Endothelial cell of umbilical vein (primary cell): ENCODE measurements around the gene SHPK. TPM values are rescaled to one million over a fixed set of nuclear protein-coding genes. Genes with fewer than 3 reads are reported as not detected.

Experiments
- BruUV-seq: library from RNA; stranded (reverse); fragments of 400-500 nt; replicated peaks from 2 replicates; lab custom pipeline; 2021; lab: Mats Ljungman, UMichigan
- CTCF ChIA-PET: fragments of 300-600, 350-600 bp; sonication (Branson Sonifier 250); formaldehyde crosslinking; loops from one replicate; lab custom pipeline; 2021; ENCODE audit warnings: antibody characterized with exemption, inconsistent platforms; lab: Charles Lee
- POLR2A ChIA-PET: fragments of 300-600, 350-600 bp; sonication (Branson Sonifier 250); formaldehyde crosslinking; loops from one replicate; lab custom pipeline; 2021; ENCODE audit warnings: antibody characterized with exemption, inconsistent platforms; lab: Charles Lee
- DNase-seq: peaks from one replicate; pipeline ENCODE4 v3.0.0-alpha.2; 2011; ENCODE audit warnings: low read depth, low spot score
- FAIRE-seq: peaks from 2 replicates; lab custom pipeline; 2011; peaks lifted over from hg19 to GRCh38; lab: Jason Lieb, UNC
- H2AFZ ChIP-seq: 2 replicates; pipeline ENCODE4 v1.6.0; 2012; ENCODE audit warnings: low read depth, low read length, control low read depth, inconsistent platforms
- H3K27ac ChIP-seq: 2 replicates; pipeline ENCODE4 v1.5.1; 2011; ENCODE audit warnings: low read depth, mild to moderate bottlenecking, control low read depth, low read length, moderate library complexity; ENCODE audit not compliant: insufficient read depth
- H3K27me3 ChIP-seq, 2 experiments: 2 replicates each; pipeline versions ENCODE4 v1.6.0 to v1.6.1; 2011; ENCODE audit warnings: low read length in 2 of 2, mixed read lengths in 1 of 2; ENCODE audit not compliant: control insufficient read depth in 2 of 2, insufficient read depth in 2 of 2
- H3K36me3 ChIP-seq, 2 experiments: 2 replicates in 1 of 2; 3 replicates in 1 of 2; pipeline ENCODE4 v1.5.1; 2011; ENCODE audit warnings: low read length in 2 of 2, mild to moderate bottlenecking in 1 of 2, moderate library complexity in 1 of 2; ENCODE audit not compliant: control insufficient read depth in 2 of 2, insufficient read depth in 2 of 2; ENCODE audit errors: extremely low read depth in 1 of 2
- H3K4me1 ChIP-seq: 3 replicates; pipeline ENCODE4 v1.5.1; 2011; ENCODE audit warnings: mild to moderate bottlenecking, low read length; ENCODE audit not compliant: control insufficient read depth, insufficient read depth; ENCODE audit errors: extremely low read depth
- H3K4me2 ChIP-seq: 2 replicates; pipeline ENCODE4 v1.6.1; 2011; ENCODE audit warnings: low read length, control low read depth, mixed read lengths; ENCODE audit not compliant: insufficient read depth
- H3K4me3 ChIP-seq, 3 experiments: fragments of 200-600 bp in 1 of 3; sonication (generic), shearing (Covaris generic) in 1 of 3; replicated peaks in 1 of 3; 2 replicates each; pipeline ENCODE4 v1.5.1; 2011 to 2016; ENCODE audit warnings: control low read depth in 3 of 3, low read length in 3 of 3, mild to moderate bottlenecking in 2 of 3, inconsistent platforms in 1 of 3, low read depth in 1 of 3, moderate library complexity in 1 of 3; ENCODE audit not compliant: insufficient read depth in 1 of 3
- H3K79me2 ChIP-seq: 2 replicates; pipeline ENCODE4 v1.6.0; 2012; ENCODE audit warnings: low read length, inconsistent platforms; ENCODE audit not compliant: control insufficient read depth, insufficient read depth
- H3K9ac ChIP-seq: replicated peaks from 2 replicates; pipeline ENCODE3; 2011; ENCODE audit warnings: low read length, control low read depth; ENCODE audit not compliant: insufficient read depth; ENCODE audit errors: extremely low read depth
- H3K9me1 ChIP-seq: replicated peaks from 3 replicates; pipeline ENCODE4 v1.6.0; 2011; ENCODE audit warnings: mild to moderate bottlenecking, low read length; ENCODE audit not compliant: control insufficient read depth, insufficient read depth; ENCODE audit errors: extremely low read depth
- H3K9me3 ChIP-seq: replicated peaks from 2 replicates; pipeline ENCODE4 v1.5.1; 2012; ENCODE audit warnings: low read length, inconsistent platforms; ENCODE audit not compliant: control insufficient read depth, insufficient read depth
- H4K20me1 ChIP-seq: replicated peaks from 2 replicates; pipeline ENCODE3; 2011; ENCODE audit warnings: mild to moderate bottlenecking, low read length; ENCODE audit not compliant: control insufficient read depth, insufficient read depth; ENCODE audit errors: extremely low read depth
- EZH2 ChIP-seq: IDR thresholded peaks from 2 replicates; pipeline ENCODE4 v1.6.1; 2012; ENCODE audit warnings: borderline replicate concordance, low read depth, mild to moderate bottlenecking, moderate library complexity, low read length, inconsistent platforms; ENCODE audit not compliant: severe bottlenecking
- FOS ChIP-seq: IDR thresholded peaks from 2 replicates; pipeline ENCODE4 v1.6.1; 2011; ENCODE audit warnings: mild to moderate bottlenecking, low read length, moderate library complexity, borderline replicate concordance; ENCODE audit not compliant: insufficient read depth
- JUN ChIP-seq: IDR thresholded peaks from 2 replicates; pipeline ENCODE4 v1.6.1; 2011; ENCODE audit warnings: borderline replicate concordance, low read depth; ENCODE audit not compliant: insufficient read length, insufficient read depth
- MAX ChIP-seq: IDR thresholded peaks from 2 replicates; pipeline ENCODE4 v1.6.1; 2011; ENCODE audit not compliant: insufficient read depth, insufficient read length
- POLR2A ChIP-seq: IDR thresholded peaks from 2 replicates; pipeline ENCODE4 v1.6.1; 2012; ENCODE audit warnings: low read depth, mild to moderate bottlenecking, control low read depth, low read length
- POLR2AphosphoS5 ChIP-seq: IDR thresholded peaks from 2 replicates; pipeline ENCODE4 v1.6.1; 2012; ENCODE audit warnings: low read depth, mild to moderate bottlenecking, control low read depth, low read length, moderate library complexity; ENCODE audit not compliant: insufficient read depth
- dilution Hi-C: fragments of 300-500 bp; cut with MboI; formaldehyde crosslinking; loops from one replicate; pipeline ENCODE4 v1.15.0; 2019; ENCODE audit warnings: low sequenced_read_pairs; ENCODE audit not compliant: extremely low pct_ligation_motif_present
- intact Hi-C: fragments of 100-400 bp; cut with micrococcal nuclease; formaldehyde crosslinking; loops from one replicate; pipeline ENCODE4 v1.10.0; 2022
- polyA plus RNA-seq, 4 experiments: library from polyadenylated mRNA; depleted of rRNA in 3 of 4; stranded (reverse) in 3 of 4; unstranded in 1 of 4; fragments of >200 nt; gene quantifications; 2 replicates each; pipeline versions ENCODE4 v1.2.1 to v1.2.3, GENCODE V29; 2011 to 2012; ENCODE audit warnings: missing spikeins in 1 of 4
- total RNA-seq: library from RNA; stranded (reverse); gene quantifications from 2 replicates; pipeline ENCODE4 v1.2.3, GENCODE V29; 2021
- TF ChIP-seq, protein P1 (sequence below), 2 donors: IDR thresholded peaks; 1 replicate in 1 of 2; 2 replicates in 1 of 2; pipeline ENCODE4 v1.5.1; 2011; ENCODE audit warnings: low read length in 2 of 2, mild to moderate bottlenecking in 2 of 2, moderate library complexity in 2 of 2, control low read depth in 1 of 2, inconsistent platforms in 1 of 2, low read depth in 1 of 2; ENCODE audit not compliant: insufficient read depth in 1 of 2; ENCODE audit errors: extremely low read depth in 1 of 2

Gene SHPK
- total and polyA plus RNA-seq, 2 donors (not counting 3 experiments of a cell fraction or from before 2014, with no cell fraction given), result 15.4 to 15.9 TPM

DNA sequence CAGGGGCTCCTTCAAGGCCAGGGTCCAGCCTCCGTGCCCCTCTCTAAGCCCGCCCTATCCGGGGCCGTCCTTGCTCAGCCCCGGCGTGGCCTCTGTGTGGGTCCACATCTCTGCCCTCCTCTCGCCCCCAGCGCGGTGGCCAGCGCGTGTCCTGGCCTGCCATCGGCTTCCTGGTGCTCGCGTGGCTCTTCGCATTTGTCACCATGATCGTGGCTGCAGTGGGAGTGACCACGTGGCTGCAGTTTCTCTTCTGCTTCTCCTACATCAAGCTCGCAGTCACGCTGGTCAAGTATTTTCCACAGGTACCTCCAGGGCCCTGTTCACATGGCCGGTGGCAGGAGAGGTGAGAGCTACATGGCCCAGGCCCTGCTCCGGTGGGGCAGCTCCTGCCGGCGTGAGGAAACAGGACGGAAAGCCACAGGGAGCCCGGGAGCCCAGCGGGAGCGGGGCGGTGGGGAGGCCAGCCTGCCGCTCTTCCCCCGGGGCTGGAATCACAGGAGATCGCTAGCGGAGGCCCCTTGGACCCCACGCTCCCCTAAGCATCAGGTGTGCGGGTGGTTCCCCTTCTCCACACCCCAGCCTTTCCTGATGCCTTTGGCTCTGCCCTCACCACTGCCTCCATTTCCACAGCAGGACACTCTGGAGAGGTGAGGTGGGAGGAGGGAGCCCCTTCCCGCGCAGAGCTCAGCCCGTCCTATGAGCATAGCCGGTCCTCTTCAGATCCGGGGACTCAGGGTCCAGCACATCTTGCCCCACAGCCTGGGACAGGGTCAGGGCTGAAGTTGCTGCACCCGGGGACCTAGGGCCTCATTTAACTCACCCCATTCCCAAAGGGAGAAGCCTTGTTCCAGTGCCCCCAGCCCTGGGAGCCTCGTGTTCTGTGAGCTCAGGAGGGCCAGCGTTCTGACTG lies 22.1 kb upstream of the SHPK start:
- TF ChIP-seq EZH2 (no peak), FOS (no peak), MAX (no peak)
- Histone ChIP-seq H3K27ac (no peak overlapping the region), H3K9me1 (no peaks in the 10 kb centered on the region), H3K36me3 (peaks cover 0 to 6% of the 10 kb centered on the region in 2 experiments), H3K27me3 (no peaks in the 10 kb centered on the region), H4K20me1 (no peaks in the 10 kb centered on the region), H3K4me1 (peaks cover 6% of the 10 kb centered on the region), H2AFZ (no peak overlapping the region), H3K4me3 (no peak overlapping the region), H3K9me3 (no peaks in the 10 kb centered on the region), H3K4me2 (no peak overlapping the region), H3K9ac (no peak overlapping the region), H3K79me2 (no peaks in the 10 kb centered on the region)
- dilution Hi-C loops (no loop called here), intact Hi-C loops (no loop called here)
- ChIA-PET CTCF (interaction anchor here (1.2 kb wide), 1 partner anchor 55 kb away, joined by 3 read pairs; no protein-coding TSS in a partner anchor), POLR2A (interaction anchor here (4.2 kb wide), 1 partner anchor 10 kb away, joined by 17 read pairs; the partner anchor contains the start of genes EMC6 and TAX1BP3)
- DNase-seq (no peak), FAIRE-seq (no peak)
- BruUV-seq, result no TSS peak

GRCh38 chr17:3657588-3657869 lies 21.5 kb upstream of the SHPK start:
- Histone ChIP-seq H3K4me1 (peaks cover 6% of the 10 kb centered on the region), H3K9me1 (no peaks in the 10 kb centered on the region), H3K9me3 (no peaks in the 10 kb centered on the region), H2AFZ (no peak overlapping the region), H3K9ac (no peak overlapping the region), H3K4me2 (no peak overlapping the region), H3K27me3 (no peaks in the 10 kb centered on the region), H3K27ac (no peak overlapping the region), H3K79me2 (no peaks in the 10 kb centered on the region), H3K4me3 (no peak overlapping the region), H3K36me3 (peaks cover 0 to 4% of the 10 kb centered on the region in 2 experiments), H4K20me1 (no peaks in the 10 kb centered on the region)
- ChIA-PET CTCF (interaction anchor here (1.2 kb wide), 1 partner anchor 55 kb away, joined by 3 read pairs; no protein-coding TSS in a partner anchor), POLR2A (interaction anchor here (4.2 kb wide), 1 partner anchor 10 kb away, joined by 17 read pairs; the partner anchor contains the start of genes EMC6 and TAX1BP3)
- BruUV-seq, result no TSS peak
- no peak for DNase-seq
- intact Hi-C loops (no loop called here), dilution Hi-C loops (no loop called here)
- no peak for TF ChIP-seq JUN
- TF ChIP-seq, protein P1, sequence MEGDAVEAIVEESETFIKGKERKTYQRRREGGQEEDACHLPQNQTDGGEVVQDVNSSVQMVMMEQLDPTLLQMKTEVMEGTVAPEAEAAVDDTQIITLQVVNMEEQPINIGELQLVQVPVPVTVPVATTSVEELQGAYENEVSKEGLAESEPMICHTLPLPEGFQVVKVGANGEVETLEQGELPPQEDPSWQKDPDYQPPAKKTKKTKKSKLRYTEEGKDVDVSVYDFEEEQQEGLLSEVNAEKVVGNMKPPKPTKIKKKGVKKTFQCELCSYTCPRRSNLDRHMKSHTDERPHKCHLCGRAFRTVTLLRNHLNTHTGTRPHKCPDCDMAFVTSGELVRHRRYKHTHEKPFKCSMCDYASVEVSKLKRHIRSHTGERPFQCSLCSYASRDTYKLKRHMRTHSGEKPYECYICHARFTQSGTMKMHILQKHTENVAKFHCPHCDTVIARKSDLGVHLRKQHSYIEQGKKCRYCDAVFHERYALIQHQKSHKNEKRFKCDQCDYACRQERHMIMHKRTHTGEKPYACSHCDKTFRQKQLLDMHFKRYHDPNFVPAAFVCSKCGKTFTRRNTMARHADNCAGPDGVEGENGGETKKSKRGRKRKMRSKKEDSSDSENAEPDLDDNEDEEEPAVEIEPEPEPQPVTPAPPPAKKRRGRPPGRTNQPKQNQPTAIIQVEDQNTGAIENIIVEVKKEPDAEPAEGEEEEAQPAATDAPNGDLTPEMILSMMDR (IDR thresholded peaks at IDR 0.05; ENCODE audit: extremely low read depth in 1 of 2, insufficient read depth in 1 of 2, low read depth in 1 of 2, low read length in 2 of 2), result no peak
- TF ChIP-seq POLR2A, result no peak
- no peak for TF ChIP-seq POLR2AphosphoS5
- FAIRE-seq, result no peak
